ES-I3 (cell line): ENCODE results near the gene FOXI3.

ENCODE experiments used
- H3K36me3 ChIP-seq: 2 replicates; pipeline ENCODE4 v1.6.1; 2013; ENCODE audit warnings: mild to moderate bottlenecking, low read length, control low read depth, moderate library complexity; ENCODE audit not compliant: insufficient read depth
- H3K4me1 ChIP-seq: 2 replicates; pipeline ENCODE4 v1.6.1; 2013; ENCODE audit warnings: mild to moderate bottlenecking, control low read depth, low read length; ENCODE audit not compliant: insufficient read depth
- H3K9ac ChIP-seq: 2 replicates; pipeline ENCODE4 v1.6.1; 2013; ENCODE audit warnings: low read depth, mild to moderate bottlenecking, low read length, moderate library complexity
- H3K9me3 ChIP-seq: 2 replicates; pipeline ENCODE4 v1.6.1; 2013; ENCODE audit warnings: mild to moderate bottlenecking, low read length, moderate library complexity; ENCODE audit not compliant: control insufficient read depth, insufficient read depth

The FOXI3 gene

GRCh38 chr2:88452565-88452905, at the start of gene FOXI3:
Gene FOXI3, minus strand, starts transcription at chr2:88452693. Its CDS starts 158 bp downstream, at chr2:88452535.
- no peaks in the 10 kb centered on the region for H3K9me3 ChIP-seq
- peaks cover 3% of the 10 kb centered on the region; the same call in 1 of the 2 replicates for H3K4me1 ChIP-seq
- H3K9ac ChIP-seq: peak within 1 kb of the TSS; percentile 64
- H3K36me3 ChIP-seq: no peaks in the 10 kb centered on the region

GRCh38 chr2:88500691-88501090, 48.2 kb upstream of the FOXI3 start:
- no peak overlapping the region for H3K9ac ChIP-seq
- no peaks in the 10 kb centered on the region for H3K36me3 ChIP-seq
- peaks cover 8% of the 10 kb centered on the region; the same call in 1 of the 2 replicates for H3K4me1 ChIP-seq
- no peaks in the 10 kb centered on the region for H3K9me3 ChIP-seq

GRCh38 chr2:88499204-88499603, 46.7 kb upstream of the FOXI3 start:
- Histone ChIP-seq H3K36me3 (no peaks in the 10 kb centered on the region), H3K4me1 (peaks cover 8% of the 10 kb centered on the region; the same call in 1 of the 2 replicates)

GRCh38 chr2:88493481-88493880, 41.0 kb upstream of the FOXI3 start:
- Histone ChIP-seq H3K4me1 (peaks cover 12% of the 10 kb centered on the region), H3K9ac (no peak overlapping the region), H3K9me3 (no peaks in the 10 kb centered on the region), H3K36me3 (no peaks in the 10 kb centered on the region)

More at GRCh38 chr2:88499204-88499603, 46.7 kb upstream of the FOXI3 start:
- Histone ChIP-seq H3K9me3 (no peaks in the 10 kb centered on the region), H3K9ac (no peak overlapping the region)

- no peaks in the 10 kb centered on the region for H3K9me3 ChIP-seq
- no peaks in the 10 kb centered on the region for H3K36me3 ChIP-seq
- H3K9ac ChIP-seq: no peak overlapping the region
- peaks cover 7% of the 10 kb centered on the region for H3K4me1 ChIP-seq
These were observed 39.5 kb upstream of the FOXI3 start for GRCh38 chr2:88492002-88492401.

- Histone ChIP-seq H3K4me1 (peaks cover 4% of the 10 kb centered on the region; the same call in 1 of the 2 replicates), H3K36me3 (no peaks in the 10 kb centered on the region), H3K9me3 (no peaks in the 10 kb centered on the region), H3K9ac (no peak overlapping the region)
These were observed 36.7 kb upstream of the FOXI3 start for GRCh38 chr2:88489181-88489580.

GRCh38 chr2:88483200-88483599, 30.7 kb upstream of the FOXI3 start:
- Histone ChIP-seq H3K36me3 (no peaks in the 10 kb centered on the region), H3K9ac (no peak overlapping the region), H3K9me3 (no peaks in the 10 kb centered on the region), H3K4me1 (peaks cover 15% of the 10 kb centered on the region)

GRCh38 chr2:88481691-88482336, 29.3 kb upstream of the FOXI3 start:
- Histone ChIP-seq H3K9me3 (no peaks in the 10 kb centered on the region), H3K36me3 (no peaks in the 10 kb centered on the region), H3K4me1 (peaks cover 15% of the 10 kb centered on the region), H3K9ac (no peak overlapping the region)

GRCh38 chr2:88472811-88473210, 20.3 kb upstream of the FOXI3 start:
- no peaks in the 10 kb centered on the region for H3K9me3 ChIP-seq
- no peaks in the 10 kb centered on the region for H3K36me3 ChIP-seq
- peaks cover 10% of the 10 kb centered on the region for H3K4me1 ChIP-seq
- no peak overlapping the region for H3K9ac ChIP-seq

- Histone ChIP-seq H3K9ac (no peak overlapping the region), H3K4me1 (peaks cover 10% of the 10 kb centered on the region), H3K9me3 (no peaks in the 10 kb centered on the region), H3K36me3 (no peaks in the 10 kb centered on the region)
These were observed 18.8 kb upstream of the FOXI3 start for GRCh38 chr2:88471083-88471942.

GRCh38 chr2:88469202-88470114, 17.0 kb upstream of the FOXI3 start:
- no peaks in the 10 kb centered on the region for H3K36me3 ChIP-seq
- no peak overlapping the region for H3K9ac ChIP-seq
- H3K4me1 ChIP-seq: peaks cover 16% of the 10 kb centered on the region
- H3K9me3 ChIP-seq: no peaks in the 10 kb centered on the region

GRCh38 chr2:88464153-88464552, 11.7 kb upstream of the FOXI3 start:
- H3K36me3 ChIP-seq: no peaks in the 10 kb centered on the region
- H3K9me3 ChIP-seq: no peaks in the 10 kb centered on the region
- no peak overlapping the region for H3K9ac ChIP-seq

GRCh38 chr2:88458633-88459032, 6.1 kb upstream of the FOXI3 start:
- H3K9ac ChIP-seq: no peak overlapping the region
- H3K4me1 ChIP-seq: no peaks in the 10 kb centered on the region
- no peaks in the 10 kb centered on the region for H3K36me3 ChIP-seq
- no peaks in the 10 kb centered on the region for H3K9me3 ChIP-seq

More at GRCh38 chr2:88464153-88464552, 11.7 kb upstream of the FOXI3 start:
- H3K4me1 ChIP-seq: 0 out of 2 replicates have a peak, but pooled peaks cover 11% of the 10 kb centered on the region

- no peaks in the 10 kb centered on the region for H3K9me3 ChIP-seq
- no peaks in the 10 kb centered on the region for H3K36me3 ChIP-seq
- H3K9ac ChIP-seq: peak overlapping the region; percentile 64
- H3K4me1 ChIP-seq: peaks cover 3% of the 10 kb centered on the region; the same call in 1 of the 2 replicates
These were observed 588 bp upstream of the FOXI3 start for GRCh38 chr2:88452980-88453582.
